NCI-H128 (cell line): ENCODE results near the gene RASL11A.
"Not testable (repeated sequence)": the region's sequence is repeated elsewhere in the genome, so short reads cannot be mapped to it uniquely, and the experiment has no call there.

ENCODE experiments used
- DNase-seq: peaks from one replicate; lab custom pipeline; 2025; ENCODE audit not compliant: unreplicated experiment; lab: John Stamatoyannopoulos, UW

RASL11A gene

GRCh38 chr13:27266917-27267316, 3.7 kb upstream of the RASL11A start:
- DNase-seq, result no peak

GRCh38 chr13:27267596-27267995, 3.0 kb upstream of the RASL11A start:
- DNase-seq, result no peak

- DNase-seq, result no peak
Observed at GRCh38 chr13:27269114-27269665, 1.4 kb upstream of the RASL11A start.

- DNase-seq, result no peak
Observed at GRCh38 chr13:27271570-27272096, 1.0 kb downstream of the RASL11A start.

- DNase-seq, result no peak
Observed at GRCh38 chr13:27273658-27274425, 3.2 kb downstream of the RASL11A start.

- DNase-seq, result no peak
Observed at GRCh38 chr13:27274631-27275030, 4.0 kb downstream of the RASL11A start.

- no peak for DNase-seq
Observed at GRCh38 chr13:27276188-27276587, 5.6 kb downstream of the RASL11A start.

- no peak for DNase-seq
Observed at GRCh38 chr13:27279506-27279905, 8.9 kb downstream of the RASL11A start.

- no peak for DNase-seq
Observed at GRCh38 chr13:27280009-27280656, 9.5 kb downstream of the RASL11A start.

GRCh38 chr13:27280841-27281240, 10.2 kb downstream of the RASL11A start:
- DNase-seq, result no peak

- no peak for DNase-seq
Observed at GRCh38 chr13:27281420-27281819, 10.8 kb downstream of the RASL11A start.

GRCh38 chr13:27283906-27284493, 13.4 kb downstream of the RASL11A start:
- DNase-seq, result no peak

- no peak for DNase-seq
Observed at GRCh38 chr13:27288392-27288791, 17.8 kb downstream of the RASL11A start.

GRCh38 chr13:27289011-27289665, 18.5 kb downstream of the RASL11A start:
- no peak for DNase-seq

- DNase-seq, result no peak
Observed at GRCh38 chr13:27290715-27291114, 20.1 kb downstream of the RASL11A start.

- DNase-seq, result not testable (repeated sequence)
Observed at GRCh38 chr13:27291967-27292366, 21.3 kb downstream of the RASL11A start.

GRCh38 chr13:27293076-27293691, 22.6 kb downstream of the RASL11A start:
- DNase-seq, result no peak

- DNase-seq, result no peak
Observed at GRCh38 chr13:27293873-27294515, 23.4 kb downstream of the RASL11A start.

- DNase-seq, result no peak
Observed at GRCh38 chr13:27295096-27295495, 24.5 kb downstream of the RASL11A start.

GRCh38 chr13:27295660-27296059, 25.0 kb downstream of the RASL11A start:
- DNase-seq, result no peak
